Measurements from ENCODE around the gene PARS2.

PARS2 gene

GRCh38 chr1:54774820-54775498 lies 10.6 kb upstream of the PARS2 start:
- no peak for DNase-seq (ENCODE audit: low read depth in 2 of 2)

GRCh38 chr1:54772951-54773350 lies 8.6 kb upstream of the PARS2 start:
- DNase-seq (ENCODE audit: low read depth in 2 of 2): no peak

- no peak for DNase-seq (ENCODE audit: low read depth in 2 of 2)
Observed at GRCh38 chr1:54768093-54768492, 3.8 kb upstream of the PARS2 start.

- no peak for DNase-seq (ENCODE audit: low read depth in 2 of 2)
Observed at GRCh38 chr1:54767526-54767925, 3.2 kb upstream of the PARS2 start.

GRCh38 chr1:54766726-54767125 lies 2.4 kb upstream of the PARS2 start:
- DNase-seq (ENCODE audit: low read depth in 2 of 2): no peak

- no peak for DNase-seq (ENCODE audit: low read depth in 2 of 2)
Observed at GRCh38 chr1:54764922-54765561, 719 bp upstream of the PARS2 start.

GRCh38 chr1:54763816-54764132 lies 549 bp downstream of the PARS2 start:
- DNase-seq (ENCODE audit: low read depth in 2 of 2): no peak

- DNase-seq (ENCODE audit: low read depth in 2 of 2): no peak
Observed at GRCh38 chr1:54758678-54759348, 5.5 kb downstream of the PARS2 start.

GRCh38 chr1:54757833-54758232 lies 6.5 kb downstream of the PARS2 start:
- DNase-seq (ENCODE audit: low read depth in 2 of 2): no peak

GRCh38 chr1:54754486-54755285 lies 9.6 kb downstream of the PARS2 start:
- DNase-seq (ENCODE audit: low read depth in 2 of 2): no peak

GRCh38 chr1:54754045-54754444 lies 10.3 kb downstream of the PARS2 start:
- DNase-seq (ENCODE audit: low read depth in 2 of 2): no peak

- DNase-seq (ENCODE audit: low read depth in 2 of 2): no peak
Observed at GRCh38 chr1:54751426-54751825, 12.9 kb downstream of the PARS2 start.

GRCh38 chr1:54750596-54750995 lies 13.7 kb downstream of the PARS2 start:
- no peak for DNase-seq (ENCODE audit: low read depth in 2 of 2)

- no peak for DNase-seq (ENCODE audit: low read depth in 2 of 2)
Observed at GRCh38 chr1:54748094-54748835, 16.1 kb downstream of the PARS2 start.

GRCh38 chr1:54745864-54746263 lies 18.5 kb downstream of the PARS2 start:
- no peak for DNase-seq (ENCODE audit: low read depth in 2 of 2)

- DNase-seq (ENCODE audit: low read depth in 2 of 2): no peak
Observed at GRCh38 chr1:54745274-54745673, 19.0 kb downstream of the PARS2 start.

GRCh38 chr1:54744696-54745095 lies 19.6 kb downstream of the PARS2 start:
- DNase-seq (ENCODE audit: low read depth in 2 of 2): no peak

- no peak for DNase-seq (ENCODE audit: low read depth in 2 of 2)
Observed at GRCh38 chr1:54743416-54744226, 20.7 kb downstream of the PARS2 start.

GRCh38 chr1:54742282-54742681 lies 22.0 kb downstream of the PARS2 start:
- no peak for DNase-seq (ENCODE audit: low read depth in 2 of 2)

GRCh38 chr1:54741531-54741930 lies 22.8 kb downstream of the PARS2 start:
- no peak for DNase-seq (ENCODE audit: low read depth in 2 of 2)

- DNase-seq (ENCODE audit: low read depth in 2 of 2): no peak
Observed at GRCh38 chr1:54738244-54738643, 26.1 kb downstream of the PARS2 start.
